ENCODE measurements around the gene RAI14.
"Not testable (repeated sequence)": the region's sequence is repeated elsewhere in the genome, so short reads cannot be mapped to it uniquely, and the experiment has no call there.

The RAI14 gene

GRCh38 chr5:34758514-34758913 lies 102.4 kb downstream of the RAI14 start:
- TF ChIP-seq SUZ12 (IDR thresholded peaks at IDR 0.05; ENCODE audit: extremely low read depth, insufficient read depth, insufficient read length): no peak
- TF ChIP-seq ZNF274 (IDR thresholded peaks at IDR 0.05; ENCODE audit: low read depth, low read length): no peak
- TF ChIP-seq YY1 (IDR thresholded peaks at IDR 0.05; ENCODE audit: insufficient read depth, insufficient read length): no peak
- DNase-seq (ENCODE audit: low read depth, low spot score): no peak

DNA sequence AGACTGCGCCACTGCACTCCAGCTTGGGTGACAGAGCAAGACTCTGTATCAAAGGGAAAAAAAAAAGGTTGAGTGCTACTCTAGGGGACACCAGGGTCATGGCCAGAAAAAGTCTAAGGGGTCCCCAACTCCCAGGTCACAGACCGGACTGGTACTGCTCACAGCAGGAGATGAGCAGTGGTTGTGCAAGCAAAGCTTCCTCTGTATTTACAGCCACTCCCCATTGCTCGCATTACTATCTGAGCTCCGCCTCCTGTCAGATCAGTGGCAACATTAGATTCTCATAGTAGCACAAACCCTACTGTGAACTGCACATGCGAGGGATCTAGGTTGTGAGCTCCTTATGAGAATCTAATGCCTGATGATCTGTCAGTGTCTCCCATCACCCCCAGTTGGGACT lies 103.1 kb downstream of the RAI14 start:
- H3K9ac ChIP-seq (ENCODE audit: insufficient read length, low read depth); H3K9me3 ChIP-seq (ENCODE audit: insufficient read depth, low read length); H3K4me1 ChIP-seq (ENCODE audit: insufficient read depth, insufficient read length); H3K27me3 ChIP-seq (ENCODE audit: insufficient read depth, insufficient read length); H3K4me3 ChIP-seq (ENCODE audit: insufficient read length, low read depth); DNase-seq (ENCODE audit: low read depth, low spot score): not testable (repeated sequence)
- peaks cover 49% of the 10 kb centered on the region for H3K36me3 ChIP-seq (ENCODE audit: insufficient read depth, insufficient read length, low read length)

More at GRCh38 chr5:34758514-34758913, 102.4 kb downstream of the RAI14 start:
- Histone ChIP-seq H3K27me3 (ENCODE audit: insufficient read depth, insufficient read length) (no peaks in the 10 kb centered on the region), H3K4me1 (ENCODE audit: insufficient read depth, insufficient read length) (no peaks in the 10 kb centered on the region), H3K4me3 (ENCODE audit: insufficient read length, low read depth) (no peak overlapping the region), H3K36me3 (ENCODE audit: insufficient read depth, insufficient read length, low read length) (peaks cover 43% of the 10 kb centered on the region), H3K9me3 (ENCODE audit: insufficient read depth, low read length) (no peaks in the 10 kb centered on the region; the same call in 1 of the 2 replicates), H3K9ac (ENCODE audit: insufficient read length, low read depth) (no peak overlapping the region)

DNA sequence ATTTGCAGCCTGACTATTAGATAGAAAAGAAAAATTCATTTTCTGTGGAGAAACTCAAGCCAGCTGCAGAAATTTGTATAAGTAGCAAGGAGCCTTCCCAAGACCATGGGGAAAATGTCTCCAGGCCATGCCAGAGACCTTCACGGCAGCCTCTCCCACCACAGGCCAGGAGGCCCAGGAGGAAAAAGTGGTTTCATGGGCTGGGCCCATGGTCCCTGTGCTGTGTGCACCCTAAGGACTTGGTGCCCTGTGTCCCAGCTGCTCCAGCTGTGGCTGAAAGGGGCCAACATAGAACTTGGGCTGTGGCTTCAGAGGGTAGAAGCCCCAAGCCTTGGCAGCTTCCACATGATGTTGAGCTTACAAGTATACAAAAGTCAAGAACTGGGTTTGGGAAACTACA lies 109.5 kb downstream of the RAI14 start:
- Histone ChIP-seq H3K27me3 (ENCODE audit: insufficient read depth, insufficient read length) (no peaks in the 10 kb centered on the region), H3K9me3 (ENCODE audit: insufficient read depth, low read length) (peaks cover 5% of the 10 kb centered on the region; the same call in 1 of the 2 replicates), H3K4me3 (ENCODE audit: insufficient read length, low read depth) (no peak overlapping the region), H3K9ac (ENCODE audit: insufficient read length, low read depth) (no peak overlapping the region), H3K4me1 (ENCODE audit: insufficient read depth, insufficient read length) (no peaks in the 10 kb centered on the region), H3K36me3 (ENCODE audit: insufficient read depth, insufficient read length, low read length) (peaks cover 43% of the 10 kb centered on the region)
- TF ChIP-seq ZNF274 (IDR thresholded peaks at IDR 0.05; ENCODE audit: low read depth, low read length) (no peak), SUZ12 (IDR thresholded peaks at IDR 0.05; ENCODE audit: extremely low read depth, insufficient read depth, insufficient read length) (no peak)
- no peak for DNase-seq (ENCODE audit: low read depth, low spot score)

- TF ChIP-seq YY1 (IDR thresholded peaks at IDR 0.05; ENCODE audit: insufficient read depth, insufficient read length) (no peak), ZNF274 (IDR thresholded peaks at IDR 0.05; ENCODE audit: low read depth, low read length) (no peak), SUZ12 (IDR thresholded peaks at IDR 0.05; ENCODE audit: extremely low read depth, insufficient read depth, insufficient read length) (no peak)
- H3K27me3 ChIP-seq (ENCODE audit: insufficient read depth, insufficient read length): no peaks in the 10 kb centered on the region
- peaks cover 5% of the 10 kb centered on the region; the same call in 1 of the 2 replicates for H3K9me3 ChIP-seq (ENCODE audit: insufficient read depth, low read length)
- H3K36me3 ChIP-seq (ENCODE audit: insufficient read depth, insufficient read length, low read length): peaks cover 37% of the 10 kb centered on the region
- no peak overlapping the region for H3K4me3 ChIP-seq (ENCODE audit: insufficient read length, low read depth)
- no peak for DNase-seq (ENCODE audit: low read depth, low spot score)
- no peaks in the 10 kb centered on the region for H3K4me1 ChIP-seq (ENCODE audit: insufficient read depth, insufficient read length)
- H3K9ac ChIP-seq (ENCODE audit: insufficient read length, low read depth): no peak overlapping the region
Measured at GRCh38 chr5:34767180-34767579, 111.1 kb downstream of the RAI14 start.

DNA sequence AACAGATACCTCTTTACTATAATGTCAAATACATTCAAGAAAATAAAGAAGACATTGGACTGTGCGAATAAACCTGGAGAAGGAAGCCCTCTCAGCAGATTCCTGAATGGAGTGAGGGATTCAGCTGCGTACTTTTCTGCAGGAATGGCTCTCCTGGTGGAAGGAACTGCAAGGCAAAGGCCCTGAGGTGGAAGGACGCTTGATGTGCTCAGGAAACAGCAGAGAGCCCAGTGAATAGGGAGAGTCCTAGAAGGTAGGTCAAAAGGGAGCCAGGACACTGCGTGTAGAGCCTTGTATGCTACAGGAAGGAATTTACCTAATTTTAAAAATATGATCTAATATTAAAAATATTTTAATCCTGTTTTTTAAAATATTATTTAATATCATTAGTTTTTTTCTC lies 114.4 kb downstream of the RAI14 start:
- no peak for DNase-seq (ENCODE audit: low read depth, low spot score)
- Histone ChIP-seq H3K9me3 (ENCODE audit: insufficient read depth, low read length) (peaks cover 5% of the 10 kb centered on the region; the same call in 1 of the 2 replicates), H3K27me3 (ENCODE audit: insufficient read depth, insufficient read length) (no peaks in the 10 kb centered on the region), H3K4me1 (ENCODE audit: insufficient read depth, insufficient read length) (no peaks in the 10 kb centered on the region), H3K4me3 (ENCODE audit: insufficient read length, low read depth) (no peak overlapping the region), H3K36me3 (ENCODE audit: insufficient read depth, insufficient read length, low read length) (peaks cover 27% of the 10 kb centered on the region), H3K9ac (ENCODE audit: insufficient read length, low read depth) (no peak overlapping the region)
- TF ChIP-seq YY1 (IDR thresholded peaks at IDR 0.05; ENCODE audit: insufficient read depth, insufficient read length) (no peak), ZNF274 (IDR thresholded peaks at IDR 0.05; ENCODE audit: low read depth, low read length) (no peak), SUZ12 (IDR thresholded peaks at IDR 0.05; ENCODE audit: extremely low read depth, insufficient read depth, insufficient read length) (no peak)

DNA sequence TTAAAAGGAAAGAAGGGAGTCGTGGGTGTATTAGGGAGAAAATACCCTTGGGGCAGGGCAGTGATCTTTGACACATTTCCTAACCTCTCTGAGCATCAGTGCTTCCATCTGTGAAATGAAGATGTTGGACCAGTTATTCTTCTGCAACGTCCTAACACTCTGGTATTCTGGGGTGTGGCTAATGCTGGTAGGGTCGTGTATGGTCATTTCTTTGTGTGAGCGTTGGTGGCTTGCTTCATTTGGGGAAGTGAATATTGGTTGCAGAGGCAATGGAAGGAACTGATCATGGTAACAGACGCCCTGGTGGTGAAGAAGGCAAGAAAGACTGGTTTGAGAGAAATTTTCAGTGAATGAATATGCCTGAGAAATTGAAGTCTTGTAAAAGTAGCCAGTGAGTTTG lies 114.9 kb downstream of the RAI14 start:
- Histone ChIP-seq H3K36me3 (ENCODE audit: insufficient read depth, insufficient read length, low read length) (peaks cover 22% of the 10 kb centered on the region), H3K4me1 (ENCODE audit: insufficient read depth, insufficient read length) (no peaks in the 10 kb centered on the region), H3K27me3 (ENCODE audit: insufficient read depth, insufficient read length) (no peaks in the 10 kb centered on the region), H3K9ac (ENCODE audit: insufficient read length, low read depth) (no peak overlapping the region), H3K9me3 (ENCODE audit: insufficient read depth, low read length) (no peaks in the 10 kb centered on the region), H3K4me3 (ENCODE audit: insufficient read length, low read depth) (no peak overlapping the region)
- no peak for DNase-seq (ENCODE audit: low read depth, low spot score)
- TF ChIP-seq YY1 (IDR thresholded peaks at IDR 0.05; ENCODE audit: insufficient read depth, insufficient read length) (no peak), SUZ12 (IDR thresholded peaks at IDR 0.05; ENCODE audit: extremely low read depth, insufficient read depth, insufficient read length) (no peak), ZNF274 (IDR thresholded peaks at IDR 0.05; ENCODE audit: low read depth, low read length) (no peak)

DNA sequence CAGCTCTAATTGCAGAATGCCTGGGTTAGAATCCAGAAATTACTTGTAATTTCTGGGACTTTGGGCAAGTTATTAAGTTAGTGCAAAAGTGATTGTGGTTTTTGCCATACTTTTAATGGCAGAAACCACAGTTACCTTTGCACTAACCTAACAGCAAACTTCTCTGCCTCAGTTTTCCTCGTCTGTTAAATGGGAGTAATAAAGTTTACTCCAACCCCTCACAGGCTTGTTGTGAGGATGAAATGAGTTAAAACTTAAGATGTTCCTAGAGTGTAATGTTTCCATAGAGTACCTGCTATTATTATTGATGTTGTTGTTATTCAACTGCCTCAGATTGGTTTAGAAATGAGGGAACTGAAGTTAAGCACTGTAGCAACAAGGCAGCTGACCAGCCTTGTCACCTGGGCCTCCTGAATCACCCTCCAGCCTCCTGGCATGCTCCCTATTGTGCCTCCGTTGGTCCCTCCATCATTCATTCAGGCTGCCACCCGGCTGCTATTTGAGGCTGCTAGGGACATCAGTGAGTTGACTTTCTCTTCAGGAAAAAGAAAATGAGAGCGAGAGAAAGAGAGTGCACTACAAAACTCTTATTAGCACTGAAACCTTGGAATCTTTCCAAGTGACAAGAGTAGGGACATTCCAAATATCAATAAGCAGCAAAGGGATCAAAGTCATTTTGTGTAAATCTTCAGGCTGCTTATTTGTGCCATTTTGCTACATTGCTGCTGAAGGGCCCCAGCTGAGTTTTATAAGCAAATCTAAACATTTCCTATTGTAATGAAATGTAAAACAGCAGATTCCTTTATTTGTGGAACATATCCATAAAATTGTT lies 116.4 kb downstream of the RAI14 start:
- DNase-seq (ENCODE audit: low read depth, low spot score): no peak
- TF ChIP-seq SUZ12 (IDR thresholded peaks at IDR 0.05; ENCODE audit: extremely low read depth, insufficient read depth, insufficient read length) (no peak), YY1 (IDR thresholded peaks at IDR 0.05; ENCODE audit: insufficient read depth, insufficient read length) (no peak), ZNF274 (IDR thresholded peaks at IDR 0.05; ENCODE audit: low read depth, low read length) (no peak)

More for the DNA sequence above, 116.4 kb downstream of the RAI14 start:
- H3K27me3 ChIP-seq (ENCODE audit: insufficient read depth, insufficient read length): no peaks in the 10 kb centered on the region
- no peaks in the 10 kb centered on the region for H3K9me3 ChIP-seq (ENCODE audit: insufficient read depth, low read length)
- H3K4me3 ChIP-seq (ENCODE audit: insufficient read length, low read depth): no peak overlapping the region
- H3K36me3 ChIP-seq (ENCODE audit: insufficient read depth, insufficient read length, low read length): peaks cover 16% of the 10 kb centered on the region
- H3K9ac ChIP-seq (ENCODE audit: insufficient read length, low read depth): no peak overlapping the region
- H3K4me1 ChIP-seq (ENCODE audit: insufficient read depth, insufficient read length): no peaks in the 10 kb centered on the region
